Esophagus squamous epithelium (tissue), 4 donors: ENCODE results near the gene ATP5PB.

Source experiments
- CTCF ChIP-seq, 6 experiments: fragments of 450-650 bp in 4 of 6; fragments of 200-600 bp in 2 of 6; sonication (generic) in 2 of 6; IDR thresholded peaks; one replicate each; pipeline ENCODE4 v1.5.1; 2016 to 2019; ENCODE audit warnings: antibody characterized with exemption in 6 of 6, mild to moderate bottlenecking in 4 of 6, moderate library complexity in 4 of 6
- POLR2A ChIP-seq, 4 donors: fragments of 450-650 bp; IDR thresholded peaks; one replicate each; pipeline ENCODE4 v1.6.1; 2017; ENCODE audit warnings: antibody characterized with exemption in 4 of 4, mild to moderate bottlenecking in 4 of 4, moderate library complexity in 3 of 4

- TF ChIP-seq POLR2A (IDR thresholded peaks at IDR 0.05) (no peak), CTCF (IDR thresholded peaks at IDR 0.05) (no peak)
Observed at GRCh38 chr1:111504097-111504496, 54.8 kb downstream of the ATP5PB start.
